GM18907 (cell line): Measurements from ENCODE around the gene OTOP3.
"Not testable (repeated sequence)": the region's sequence is repeated elsewhere in the genome, so short reads cannot be mapped to it uniquely, and the experiment has no call there.

Experiments used
- ATAC-seq: cut with Tn5 transposase; IDR thresholded peaks from one replicate; pipeline ENCODE4 v1.9.1; 2021; ENCODE audit warnings: mild to moderate bottlenecking, moderate library complexity; ENCODE audit not compliant: unreplicated experiment

OTOP3 gene

DNA sequence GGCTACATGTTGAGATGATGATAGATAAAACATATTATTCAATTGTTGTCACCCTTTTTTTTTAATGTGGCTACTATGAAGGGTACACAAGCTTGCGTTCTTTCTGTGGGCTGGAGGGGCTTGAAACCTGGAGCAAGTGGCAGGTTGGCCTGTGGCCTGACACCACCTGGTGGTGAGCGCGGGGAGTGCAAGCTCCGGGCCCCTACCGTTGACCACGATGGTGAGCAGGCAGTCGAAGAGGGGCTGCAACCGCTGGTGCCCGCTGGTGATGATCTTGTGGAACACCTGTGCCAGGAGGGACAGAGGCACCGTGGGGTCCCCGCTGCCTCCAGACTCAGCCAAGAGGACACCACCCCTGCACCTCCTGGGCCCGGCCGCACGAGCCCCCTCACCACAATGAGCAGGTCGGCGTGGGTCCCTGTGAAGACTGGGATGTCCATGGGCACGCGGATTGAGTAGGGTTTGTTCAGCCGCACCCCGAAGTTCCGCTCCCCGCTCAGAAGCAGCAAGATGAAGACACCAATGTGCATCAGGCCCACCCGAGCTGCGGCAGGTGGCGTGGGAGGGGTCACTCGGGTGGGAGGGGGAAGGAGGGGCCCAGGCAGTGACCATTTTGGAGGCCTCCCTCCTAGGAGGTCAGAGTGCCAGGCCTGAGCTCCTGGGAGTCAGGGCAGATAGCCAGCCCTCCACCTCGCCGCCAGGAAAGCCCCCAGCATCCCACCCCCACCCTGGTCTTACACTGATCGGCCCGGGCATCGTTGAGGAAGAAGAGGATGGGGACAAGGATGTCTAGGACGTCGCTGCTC is 22.4 kb downstream of the OTOP3 start:
- ATAC-seq: no peak

DNA sequence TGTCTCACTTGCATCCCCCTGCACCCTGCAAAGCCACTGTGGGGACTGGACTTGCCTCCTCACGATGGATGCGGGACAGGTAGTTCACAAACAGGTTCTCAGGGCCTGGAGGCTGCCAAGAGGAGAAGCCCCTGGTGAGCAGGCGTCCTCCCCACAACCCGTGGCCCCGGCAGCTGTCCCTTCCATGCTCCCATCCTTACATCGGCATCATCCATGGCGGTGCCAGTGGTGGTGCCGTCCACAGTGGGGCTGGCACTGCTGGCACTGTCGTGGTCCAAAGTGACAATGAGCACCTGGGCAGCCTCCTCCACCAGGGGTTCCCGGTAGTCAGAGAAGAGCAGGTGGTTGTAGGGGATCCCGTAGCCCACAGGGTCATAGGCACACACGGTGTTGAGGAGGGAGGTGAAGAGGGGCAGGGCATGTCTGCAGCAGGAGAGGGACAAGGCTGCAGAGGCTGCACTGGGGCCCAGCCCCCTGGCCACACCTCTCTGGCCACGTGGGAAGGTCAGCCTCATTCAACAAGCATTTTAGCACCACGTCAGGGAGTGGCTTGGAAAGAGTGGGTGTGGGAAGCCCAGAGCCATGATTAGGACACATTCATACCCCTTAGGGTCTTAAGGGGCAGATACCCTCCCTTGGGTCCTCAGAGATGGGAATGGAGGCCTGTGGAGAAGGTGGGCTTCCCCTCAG is 24.3 kb downstream of the OTOP3 start:
- no peak for ATAC-seq

DNA sequence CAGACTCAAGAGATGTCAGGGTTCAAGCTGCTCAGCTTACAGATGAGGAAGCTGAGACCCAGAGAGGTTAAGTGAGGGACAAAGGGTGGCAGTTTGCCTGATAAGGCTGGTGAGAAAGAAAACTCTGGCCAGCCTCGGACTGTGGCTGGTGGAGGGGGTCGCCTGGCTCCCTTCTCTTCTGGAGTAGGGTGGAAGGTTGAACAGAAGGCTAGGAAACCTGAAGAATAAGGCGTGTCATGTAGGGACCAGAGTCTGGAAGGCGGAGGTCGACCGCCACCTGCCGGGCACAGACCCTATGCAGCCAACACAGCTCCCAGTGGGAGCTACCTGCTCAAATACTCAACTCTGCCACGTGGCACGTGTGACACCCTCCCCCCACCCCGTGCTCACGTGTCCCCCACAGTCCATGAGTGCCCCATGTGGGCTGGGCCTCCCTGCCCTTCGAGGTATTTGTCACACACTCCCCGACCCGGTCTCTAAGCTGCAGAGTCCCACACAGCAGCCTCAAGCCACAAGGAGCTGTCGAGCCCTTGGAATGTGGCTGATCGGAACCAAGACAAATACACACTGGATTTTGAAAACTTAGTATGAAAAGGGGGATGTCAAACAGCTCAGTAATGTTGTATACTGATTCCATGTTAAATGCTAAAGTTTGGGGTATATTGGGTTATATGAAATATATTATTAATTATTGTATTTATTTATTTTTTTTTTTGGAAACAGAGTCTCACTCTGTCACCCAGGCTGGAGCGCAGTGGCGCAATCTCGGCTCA is 25.1 kb downstream of the OTOP3 start:
- no peak for ATAC-seq

- ATAC-seq: no peak
These were observed 26.1 kb downstream of the OTOP3 start for GRCh38 chr17:74961657-74962350.

DNA sequence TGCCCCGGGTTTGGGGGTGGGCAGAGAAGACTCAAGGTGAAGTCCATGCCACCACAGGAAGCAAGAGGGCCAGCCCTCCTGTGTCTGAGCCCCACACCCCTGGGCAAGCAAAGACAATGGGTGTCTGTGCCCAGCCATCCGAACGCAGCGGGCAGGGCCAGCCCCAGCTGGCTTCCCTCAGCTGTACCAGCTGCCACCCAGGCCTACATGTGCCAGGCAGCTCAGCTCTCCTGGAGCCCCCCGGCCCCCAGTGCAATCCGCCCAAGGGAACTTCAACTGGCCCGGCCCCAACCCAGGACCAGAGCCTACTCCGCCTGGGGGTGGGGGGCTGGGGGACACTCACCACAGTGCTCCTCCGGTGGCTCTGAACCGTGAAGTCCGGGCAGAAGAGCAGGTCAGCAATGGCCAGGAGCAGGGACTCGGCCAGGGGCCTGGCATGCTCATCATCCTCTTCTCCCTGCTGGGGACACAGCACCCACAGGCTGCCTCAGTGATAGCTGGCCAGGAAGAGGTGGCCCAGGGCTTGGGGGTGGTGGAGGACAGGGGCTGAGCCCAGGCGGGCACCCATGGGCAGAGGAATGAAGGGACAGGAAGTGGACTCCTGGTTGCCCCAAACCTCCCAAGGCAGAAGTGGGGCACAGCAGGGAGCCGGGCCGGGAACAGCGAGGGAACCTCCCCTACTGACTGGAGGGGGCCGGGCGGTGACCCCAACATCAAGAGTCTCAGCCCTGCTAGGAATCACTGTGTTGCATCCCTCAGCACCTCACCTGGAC is 27.1 kb downstream of the OTOP3 start:
- ATAC-seq: no peak

DNA sequence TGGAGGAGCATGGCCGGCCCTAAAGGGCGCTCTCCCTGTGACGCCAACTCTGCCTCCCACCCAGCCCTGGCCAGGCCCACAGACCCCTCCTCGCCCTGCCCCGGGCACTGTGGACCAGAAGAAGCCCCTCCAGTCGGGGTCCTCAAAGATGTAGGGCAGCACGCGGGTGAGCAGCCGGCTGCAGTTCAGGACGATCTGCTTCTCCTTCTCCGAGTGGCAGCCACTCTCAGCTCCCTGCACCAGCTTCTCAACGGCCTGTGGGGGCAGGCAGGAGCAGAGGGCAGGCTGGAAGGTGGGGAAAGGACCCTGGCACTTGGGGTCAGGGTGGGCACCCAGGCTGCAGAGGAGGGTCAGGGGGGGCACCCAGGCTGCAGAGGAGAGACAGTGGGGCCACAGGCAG is 28.0 kb downstream of the OTOP3 start:
- no peak for ATAC-seq

- no peak for ATAC-seq
These were observed 28.6 kb downstream of the OTOP3 start for GRCh38 chr17:74964246-74964761.

DNA sequence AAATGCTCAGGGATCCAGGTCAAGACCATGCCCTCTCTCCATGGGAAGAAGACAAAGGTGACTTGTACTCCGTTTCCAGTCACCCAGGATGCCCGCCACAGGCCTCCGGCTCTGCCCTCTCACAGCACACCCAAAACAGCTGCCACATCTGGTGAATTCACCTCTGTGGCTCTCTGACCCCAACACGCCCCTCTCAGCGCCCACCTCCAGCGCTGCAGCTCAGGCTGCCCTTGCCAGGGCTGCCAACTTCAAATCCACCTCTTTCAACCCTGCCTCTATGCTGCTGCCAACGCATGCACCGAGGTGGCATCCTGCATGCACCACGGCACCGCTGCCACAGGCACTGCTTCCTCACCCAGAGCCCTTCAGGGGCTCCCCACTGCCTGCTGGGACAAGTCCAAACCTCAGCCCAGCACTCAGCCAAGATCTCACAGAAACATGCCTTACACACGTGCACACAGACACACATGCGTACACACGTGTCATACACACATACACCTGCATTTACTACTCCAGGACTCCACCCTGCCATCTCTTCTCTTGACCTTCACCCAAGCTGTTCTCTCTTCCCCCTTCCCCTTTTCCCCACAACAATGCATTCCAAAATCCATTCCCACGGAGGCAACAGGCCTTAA is 29.4 kb downstream of the OTOP3 start:
- ATAC-seq: no peak

DNA sequence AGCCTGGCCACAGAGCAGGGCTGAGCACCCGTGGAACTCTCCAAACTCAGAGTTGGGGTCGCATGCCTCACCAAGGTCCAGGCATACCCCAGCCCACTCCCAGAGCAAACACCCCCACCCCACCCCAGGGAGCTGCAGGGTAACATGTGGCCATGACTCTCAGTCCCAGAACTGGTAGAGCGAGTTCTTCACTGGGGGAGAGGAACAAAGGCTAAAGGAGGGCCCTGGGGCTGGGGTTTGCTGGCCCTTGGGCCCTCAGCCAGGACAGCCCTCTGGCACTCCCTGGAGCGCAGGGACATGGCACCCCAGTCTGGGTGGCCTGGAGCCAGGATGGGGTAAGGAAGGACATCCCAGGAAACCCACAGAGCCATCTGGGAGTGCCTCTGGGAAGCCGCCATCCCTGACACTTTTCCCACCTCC is 32.7 kb downstream of the OTOP3 start:
- ATAC-seq: no peak

DNA sequence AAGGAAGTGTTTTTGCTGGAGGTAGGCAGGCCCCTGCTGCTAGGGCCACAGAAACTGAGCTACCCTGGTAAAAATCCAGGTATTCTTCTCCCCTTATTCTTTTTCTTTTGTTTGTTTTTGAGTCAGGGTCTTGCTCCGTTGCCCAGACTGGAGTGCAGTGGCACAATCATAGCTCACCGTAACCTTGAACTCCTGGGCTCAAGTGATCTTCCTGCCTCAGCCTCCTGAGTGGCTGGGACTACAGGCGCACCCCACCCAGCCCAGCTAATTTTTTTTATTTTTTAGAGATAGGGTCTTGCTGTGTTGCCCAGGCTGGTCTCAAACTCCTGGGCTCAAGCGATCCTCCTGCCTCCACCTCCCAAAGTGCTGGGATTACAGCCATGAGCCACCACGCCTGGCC is 33.8 kb downstream of the OTOP3 start:
- ATAC-seq: not testable (repeated sequence)

DNA sequence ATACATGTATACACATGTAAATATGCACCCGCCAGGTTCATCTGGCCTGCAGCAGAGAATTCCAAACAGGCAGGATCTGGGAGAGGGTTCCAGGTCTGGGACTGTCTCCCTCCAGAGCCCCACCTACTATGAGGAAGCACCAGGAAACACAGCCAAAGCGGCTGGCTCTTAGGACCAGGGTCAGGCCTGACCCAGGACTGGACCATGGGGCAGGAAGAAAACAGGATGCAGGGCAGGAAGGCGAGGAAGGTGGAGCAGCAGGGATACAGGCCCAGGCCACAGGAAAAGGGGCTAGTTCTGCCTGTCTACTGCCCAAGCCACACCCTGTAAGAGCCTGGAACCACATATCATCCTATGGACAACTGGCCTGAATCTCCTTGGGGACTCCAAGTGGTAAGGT is 34.7 kb downstream of the OTOP3 start:
- ATAC-seq: no peak

DNA sequence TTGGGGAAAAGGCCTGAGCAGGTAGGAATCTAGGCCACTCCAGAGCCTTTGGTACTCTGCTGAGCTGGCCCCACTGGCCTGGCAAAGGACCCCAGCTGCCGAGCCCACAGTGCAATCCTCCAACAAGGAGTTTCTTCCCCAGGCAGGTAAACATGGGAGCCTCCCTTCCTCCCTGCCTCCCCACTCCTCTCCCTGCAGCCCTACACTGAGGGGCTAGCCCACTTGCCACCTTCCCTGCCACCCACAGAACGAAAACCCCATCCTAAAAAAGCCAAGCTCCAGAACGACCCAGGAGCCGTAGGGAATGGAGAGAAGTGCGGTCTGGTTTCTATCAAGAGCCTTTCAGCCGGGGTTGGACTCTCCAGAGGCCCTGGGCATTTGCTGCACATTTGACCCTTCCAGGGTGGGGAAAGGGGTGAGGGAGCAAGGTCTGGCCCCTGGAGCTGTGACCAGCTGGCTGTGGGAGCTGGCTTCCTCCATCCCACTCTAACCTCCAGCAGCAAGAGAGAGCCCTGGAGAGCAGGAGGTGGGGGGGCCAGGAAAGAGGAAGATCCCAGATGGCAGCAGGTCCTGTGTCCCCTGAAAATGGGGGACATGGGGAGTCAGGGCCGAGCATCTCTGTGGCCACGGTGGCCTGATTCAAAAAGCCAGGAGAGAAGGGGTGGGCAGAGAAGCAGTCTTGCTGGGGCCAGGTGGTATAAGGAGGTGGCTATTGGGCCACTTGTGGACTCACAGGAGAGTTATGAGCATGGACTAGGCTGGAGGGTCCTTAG is 35.6 kb downstream of the OTOP3 start:
- no peak for ATAC-seq

GRCh38 chr17:74971842-74972106 is 36.1 kb downstream of the OTOP3 start:
- ATAC-seq: no peak

DNA sequence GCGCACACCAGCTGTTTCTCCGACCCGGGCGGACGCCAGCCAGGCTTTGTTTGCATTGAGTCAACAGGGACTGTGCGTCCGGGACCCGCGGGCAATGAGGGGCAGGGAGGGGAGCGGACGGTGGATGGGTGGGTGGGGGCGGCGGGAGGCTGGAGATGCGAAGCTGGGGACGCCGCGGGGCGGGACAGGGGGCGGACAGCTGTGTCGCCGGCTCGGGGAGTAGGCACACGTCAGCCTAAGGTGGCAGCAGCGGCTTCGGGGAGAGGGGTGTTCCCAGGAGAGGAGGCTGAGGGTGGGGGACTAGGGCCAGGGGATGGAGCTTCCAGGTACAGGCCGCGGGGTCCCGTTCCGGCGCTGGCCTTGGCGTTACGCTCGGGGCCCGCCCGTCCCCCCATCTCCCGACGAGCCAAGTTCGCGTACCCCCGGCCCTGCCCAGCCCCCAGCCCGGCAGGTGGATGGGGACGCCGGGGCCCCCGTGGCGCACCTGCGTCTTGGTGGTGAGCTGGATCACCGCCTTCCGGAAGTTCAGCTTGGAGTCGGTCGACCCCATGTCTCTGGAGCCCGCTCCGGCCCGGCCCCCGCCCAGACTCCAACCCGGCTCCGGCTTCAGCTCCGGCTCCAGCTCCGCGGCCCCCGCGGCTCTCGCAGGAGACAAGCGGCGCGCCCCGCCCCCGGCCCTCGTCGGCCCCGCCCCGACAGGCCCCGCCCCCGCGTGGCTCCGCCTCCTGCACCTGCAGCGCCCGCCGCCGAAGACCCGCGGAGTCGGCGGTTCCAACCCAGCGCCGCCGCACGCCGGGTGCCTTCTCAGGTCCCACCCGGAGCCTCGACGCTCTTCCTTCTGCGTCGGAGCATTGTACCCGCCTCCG is 36.6 kb downstream of the OTOP3 start, which contains the start of gene HID1:
TSS of gene HID1 (minus strand) at position 653 of the 866 bp plus-strand sequence. CDS start at position 550, 103 bp downstream.
- no peak for ATAC-seq

DNA sequence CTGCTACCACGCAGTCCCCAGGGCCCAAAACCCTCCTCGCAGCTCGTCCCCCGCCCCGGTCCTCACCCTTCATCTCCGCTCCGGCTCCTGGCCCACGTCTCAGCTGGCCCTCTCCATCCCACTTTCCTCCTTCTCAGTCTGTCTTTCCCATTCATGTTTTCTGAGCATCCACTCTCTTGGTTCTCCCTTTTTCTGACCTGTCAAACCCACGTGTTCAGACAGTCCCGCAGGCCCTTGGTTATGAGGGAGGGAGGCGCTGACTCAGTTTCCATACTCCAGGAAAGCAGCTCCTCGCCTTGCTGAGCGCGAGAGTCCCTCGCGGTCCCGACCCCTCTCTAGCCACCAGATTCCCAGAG is 37.3 kb downstream of the OTOP3 start:
- ATAC-seq: no peak

GRCh38 chr17:74975943-74976342 is 40.2 kb downstream of the OTOP3 start:
- ATAC-seq: no peak

GRCh38 chr17:74977802-74978201 is 42.1 kb downstream of the OTOP3 start:
- no peak for ATAC-seq

DNA sequence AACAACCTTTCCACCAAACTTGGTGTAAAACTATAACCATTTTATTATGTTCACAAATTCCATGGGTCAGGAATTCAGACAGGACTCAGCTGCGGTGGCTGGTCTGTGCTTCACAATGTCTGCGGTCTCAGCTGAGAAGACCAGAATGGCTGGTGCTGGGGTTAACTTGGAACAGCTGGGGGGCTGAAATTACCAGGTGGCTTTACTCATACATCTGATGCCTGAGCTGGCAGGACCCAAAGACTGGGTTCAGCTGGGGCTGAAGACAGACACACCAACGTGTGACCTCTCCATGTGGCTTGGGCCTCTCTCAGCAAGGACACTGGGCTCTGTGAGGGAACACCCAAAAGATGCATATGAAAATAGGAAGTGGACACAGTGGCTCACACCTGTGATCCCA is 42.5 kb downstream of the OTOP3 start:
- ATAC-seq: no peak
